Measurements from ENCODE around the gene MICU1. TPM values are rescaled to one million over a fixed set of nuclear protein-coding genes. Genes with fewer than 3 reads are reported as not detected.
A peak's percentile ranks its signal among the peaks of the same experiment; 100 is the strongest.

MICU1 gene
- total and polyA plus RNA-seq, 2 of the 13 experiments (the other 11 are each of a cell fraction or from before 2014, with no cell fraction given), result 32.5 to 56.1 TPM

- TF ChIP-seq, protein P1, sequence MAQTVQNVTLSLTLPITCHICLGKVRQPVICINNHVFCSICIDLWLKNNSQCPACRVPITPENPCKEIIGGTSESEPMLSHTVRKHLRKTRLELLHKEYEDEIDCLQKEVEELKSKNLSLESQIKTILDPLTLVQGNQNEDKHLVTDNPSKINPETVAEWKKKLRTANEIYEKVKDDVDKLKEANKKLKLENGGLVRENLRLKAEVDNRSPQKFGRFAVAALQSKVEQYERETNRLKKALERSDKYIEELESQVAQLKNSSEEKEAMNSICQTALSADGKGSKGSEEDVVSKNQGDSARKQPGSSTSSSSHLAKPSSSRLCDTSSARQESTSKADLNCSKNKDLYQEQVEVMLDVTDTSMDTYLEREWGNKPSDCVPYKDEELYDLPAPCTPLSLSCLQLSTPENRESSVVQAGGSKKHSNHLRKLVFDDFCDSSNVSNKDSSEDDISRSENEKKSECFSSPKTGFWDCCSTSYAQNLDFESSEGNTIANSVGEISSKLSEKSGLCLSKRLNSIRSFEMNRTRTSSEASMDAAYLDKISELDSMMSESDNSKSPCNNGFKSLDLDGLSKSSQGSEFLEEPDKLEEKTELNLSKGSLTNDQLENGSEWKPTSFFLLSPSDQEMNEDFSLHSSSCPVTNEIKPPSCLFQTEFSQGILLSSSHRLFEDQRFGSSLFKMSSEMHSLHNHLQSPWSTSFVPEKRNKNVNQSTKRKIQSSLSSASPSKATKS (CRISPR knock-in tag; IDR thresholded peaks at IDR 0.05), result peak; percentile 27; the same call in 1 of the 2 replicates
- TF ChIP-seq, protein P2, sequence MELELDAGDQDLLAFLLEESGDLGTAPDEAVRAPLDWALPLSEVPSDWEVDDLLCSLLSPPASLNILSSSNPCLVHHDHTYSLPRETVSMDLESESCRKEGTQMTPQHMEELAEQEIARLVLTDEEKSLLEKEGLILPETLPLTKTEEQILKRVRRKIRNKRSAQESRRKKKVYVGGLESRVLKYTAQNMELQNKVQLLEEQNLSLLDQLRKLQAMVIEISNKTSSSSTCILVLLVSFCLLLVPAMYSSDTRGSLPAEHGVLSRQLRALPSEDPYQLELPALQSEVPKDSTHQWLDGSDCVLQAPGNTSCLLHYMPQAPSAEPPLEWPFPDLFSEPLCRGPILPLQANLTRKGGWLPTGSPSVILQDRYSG (CRISPR knock-in tag; IDR thresholded peaks at IDR 0.05), result no peak
- TF ChIP-seq, protein P3, sequence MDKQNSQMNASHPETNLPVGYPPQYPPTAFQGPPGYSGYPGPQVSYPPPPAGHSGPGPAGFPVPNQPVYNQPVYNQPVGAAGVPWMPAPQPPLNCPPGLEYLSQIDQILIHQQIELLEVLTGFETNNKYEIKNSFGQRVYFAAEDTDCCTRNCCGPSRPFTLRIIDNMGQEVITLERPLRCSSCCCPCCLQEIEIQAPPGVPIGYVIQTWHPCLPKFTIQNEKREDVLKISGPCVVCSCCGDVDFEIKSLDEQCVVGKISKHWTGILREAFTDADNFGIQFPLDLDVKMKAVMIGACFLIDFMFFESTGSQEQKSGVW (CRISPR knock-in tag; IDR thresholded peaks at IDR 0.05; ENCODE audit: borderline replicate concordance), result no peak
- TF ChIP-seq KDM6A (CRISPR knock-in tag; IDR thresholded peaks at IDR 0.05; ENCODE audit: low read depth) (peak; percentile 22; the same call in 1 of the 2 replicates), CHD2 (IDR thresholded peaks at IDR 0.05; ENCODE audit: low read depth, low read length) (no peak), GRHL1 (CRISPR knock-in tag; conservative IDR thresholded peaks at IDR 0.05) (no peak), ZNF121 (CRISPR knock-in tag; IDR thresholded peaks at IDR 0.05) (no peak), TBL1XR1 (IDR thresholded peaks at IDR 0.05; ENCODE audit: borderline replicate concordance, low read length, partially characterized antibody) (no peak), ZNF672 (CRISPR knock-in tag; IDR thresholded peaks at IDR 0.05) (no peak), MAFK (conservative IDR thresholded peaks at IDR 0.05 in 1 of 2, IDR thresholded peaks at IDR 0.05 in 1 of 2; ENCODE audit: low read length in 2 of 2) (peak in 1 of 2 experiments; percentile 8; a peak in 2 of 4 replicates), ZNF777 (CRISPR knock-in tag; IDR thresholded peaks at IDR 0.05) (no peak), TP53 (CRISPR knock-in tag; conservative IDR thresholded peaks at IDR 0.05) (no peak), ZNF652 (CRISPR knock-in tag; IDR thresholded peaks at IDR 0.05; ENCODE audit: borderline replicate concordance, low read depth) (no peak)
- TF ChIP-seq, protein P4, sequence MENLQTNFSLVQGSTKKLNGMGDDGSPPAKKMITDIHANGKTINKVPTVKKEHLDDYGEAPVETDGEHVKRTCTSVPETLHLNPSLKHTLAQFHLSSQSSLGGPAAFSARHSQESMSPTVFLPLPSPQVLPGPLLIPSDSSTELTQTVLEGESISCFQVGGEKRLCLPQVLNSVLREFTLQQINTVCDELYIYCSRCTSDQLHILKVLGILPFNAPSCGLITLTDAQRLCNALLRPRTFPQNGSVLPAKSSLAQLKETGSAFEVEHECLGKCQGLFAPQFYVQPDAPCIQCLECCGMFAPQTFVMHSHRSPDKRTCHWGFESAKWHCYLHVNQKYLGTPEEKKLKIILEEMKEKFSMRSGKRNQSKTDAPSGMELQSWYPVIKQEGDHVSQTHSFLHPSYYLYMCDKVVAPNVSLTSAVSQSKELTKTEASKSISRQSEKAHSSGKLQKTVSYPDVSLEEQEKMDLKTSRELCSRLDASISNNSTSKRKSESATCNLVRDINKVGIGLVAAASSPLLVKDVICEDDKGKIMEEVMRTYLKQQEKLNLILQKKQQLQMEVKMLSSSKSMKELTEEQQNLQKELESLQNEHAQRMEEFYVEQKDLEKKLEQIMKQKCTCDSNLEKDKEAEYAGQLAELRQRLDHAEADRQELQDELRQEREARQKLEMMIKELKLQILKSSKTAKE (CRISPR knock-in tag; IDR thresholded peaks at IDR 0.05; ENCODE audit: borderline replicate concordance), result 0 out of 2 replicates have a peak, but pooled peaks have one; percentile 21
- TF ChIP-seq, protein P5, sequence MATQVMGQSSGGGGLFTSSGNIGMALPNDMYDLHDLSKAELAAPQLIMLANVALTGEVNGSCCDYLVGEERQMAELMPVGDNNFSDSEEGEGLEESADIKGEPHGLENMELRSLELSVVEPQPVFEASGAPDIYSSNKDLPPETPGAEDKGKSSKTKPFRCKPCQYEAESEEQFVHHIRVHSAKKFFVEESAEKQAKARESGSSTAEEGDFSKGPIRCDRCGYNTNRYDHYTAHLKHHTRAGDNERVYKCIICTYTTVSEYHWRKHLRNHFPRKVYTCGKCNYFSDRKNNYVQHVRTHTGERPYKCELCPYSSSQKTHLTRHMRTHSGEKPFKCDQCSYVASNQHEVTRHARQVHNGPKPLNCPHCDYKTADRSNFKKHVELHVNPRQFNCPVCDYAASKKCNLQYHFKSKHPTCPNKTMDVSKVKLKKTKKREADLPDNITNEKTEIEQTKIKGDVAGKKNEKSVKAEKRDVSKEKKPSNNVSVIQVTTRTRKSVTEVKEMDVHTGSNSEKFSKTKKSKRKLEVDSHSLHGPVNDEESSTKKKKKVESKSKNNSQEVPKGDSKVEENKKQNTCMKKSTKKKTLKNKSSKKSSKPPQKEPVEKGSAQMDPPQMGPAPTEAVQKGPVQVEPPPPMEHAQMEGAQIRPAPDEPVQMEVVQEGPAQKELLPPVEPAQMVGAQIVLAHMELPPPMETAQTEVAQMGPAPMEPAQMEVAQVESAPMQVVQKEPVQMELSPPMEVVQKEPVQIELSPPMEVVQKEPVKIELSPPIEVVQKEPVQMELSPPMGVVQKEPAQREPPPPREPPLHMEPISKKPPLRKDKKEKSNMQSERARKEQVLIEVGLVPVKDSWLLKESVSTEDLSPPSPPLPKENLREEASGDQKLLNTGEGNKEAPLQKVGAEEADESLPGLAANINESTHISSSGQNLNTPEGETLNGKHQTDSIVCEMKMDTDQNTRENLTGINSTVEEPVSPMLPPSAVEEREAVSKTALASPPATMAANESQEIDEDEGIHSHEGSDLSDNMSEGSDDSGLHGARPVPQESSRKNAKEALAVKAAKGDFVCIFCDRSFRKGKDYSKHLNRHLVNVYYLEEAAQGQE (IDR thresholded peaks at IDR 0.05; ENCODE audit: borderline replicate concordance in 1 of 2, low read depth in 1 of 2, low read length in 2 of 2), result no peak
Measured at GRCh38 chr10:72320676-72321247, 305.1 kb downstream of the MICU1 start (continued).

Data from HepG2 (cell line).